Hypothalamus (tissue), 51 donors: Measurements from ENCODE around the gene LASP1.
A peak's percentile ranks its signal among the peaks of the same experiment; 100 is the strongest.

Experiments used
- DNase-seq, 51 donors: peaks; one replicate each; lab custom pipeline; 2025; lab: John Stamatoyannopoulos, UW

Gene LASP1

GRCh38 chr17:38868817-38869525 is 887 bp upstream of the LASP1 start:
- peak in 48 of 51 donors; percentile 53 to 94 (median 82) for DNase-seq

GRCh38 chr17:38870259-38871165 is 654 bp downstream of the LASP1 start:
- peak in 38 of 51 donors; percentile 28 to 90 (median 58) for DNase-seq

- DNase-seq: peak in 11 of 51 donors; percentile 7 to 63 (median 32)
Observed at GRCh38 chr17:38871247-38872015, 1.6 kb downstream of the LASP1 start.

- no peak for DNase-seq
Observed at GRCh38 chr17:38872027-38872511, 2.2 kb downstream of the LASP1 start.

- DNase-seq: peak in 1 of 51 donors; percentile 33
Observed at GRCh38 chr17:38872671-38873385, 3.0 kb downstream of the LASP1 start.

- DNase-seq: no peak
Observed at GRCh38 chr17:38873640-38874380, 4.0 kb downstream of the LASP1 start.

- peak in 17 of 51 donors; percentile 21 to 55 (median 37) for DNase-seq
Observed at GRCh38 chr17:38874505-38875400, 4.9 kb downstream of the LASP1 start.

GRCh38 chr17:38875477-38876075 is 5.7 kb downstream of the LASP1 start:
- peak in 1 of 51 donors; percentile 10 for DNase-seq

GRCh38 chr17:38877130-38877851 is 7.4 kb downstream of the LASP1 start:
- DNase-seq: peak in 24 of 51 donors; percentile 22 to 72 (median 43)

- no peak for DNase-seq
Observed at GRCh38 chr17:38879878-38880665, 10.2 kb downstream of the LASP1 start.

- DNase-seq: peak in 26 of 51 donors; percentile 9 to 76 (median 33)
Observed at GRCh38 chr17:38881600-38882191, 11.8 kb downstream of the LASP1 start.

- no peak for DNase-seq
Observed at GRCh38 chr17:38882870-38883269, 13.0 kb downstream of the LASP1 start.

- peak in 18 of 51 donors; percentile 13 to 74 (median 42) for DNase-seq
Observed at GRCh38 chr17:38883592-38884526, 14.0 kb downstream of the LASP1 start.

- no peak for DNase-seq
Observed at GRCh38 chr17:38885044-38885727, 15.3 kb downstream of the LASP1 start.
